H1 (cell line): ENCODE results near the gene RHOB.

Experiments used
- ATF3 ChIP-seq: IDR thresholded peaks from 2 replicates; pipeline ENCODE4 v1.6.1; 2011; ENCODE audit warnings: low read depth, mild to moderate bottlenecking, low read length; ENCODE audit not compliant: insufficient read depth
- CTCF ChIP-seq, 3 experiments: IDR thresholded peaks; 1 replicate in 2 of 3; 2 replicates in 1 of 3; pipeline versions ENCODE4 v1.5.1 to v1.6.1; 2011; ENCODE audit warnings: low read length in 3 of 3, mild to moderate bottlenecking in 3 of 3, inconsistent platforms in 2 of 3, low read depth in 1 of 3, moderate library complexity in 1 of 3; ENCODE audit not compliant: insufficient read depth in 1 of 3; ENCODE audit errors: control extremely low read depth in 1 of 3
- HDAC6 ChIP-seq: IDR thresholded peaks from one replicate; pipeline ENCODE4 v1.7.1; 2012; ENCODE audit warnings: low read depth, mild to moderate bottlenecking, inconsistent platforms, low read length, moderate library complexity
- POU5F1 ChIP-seq: IDR thresholded peaks from 2 replicates; pipeline ENCODE4 v1.6.1; 2011; ENCODE audit warnings: low read depth, mild to moderate bottlenecking, low read length, moderate library complexity

- TF ChIP-seq POU5F1 (no peak), ATF3 (no peak), CTCF (IDR thresholded peaks at IDR 0.05; ENCODE audit: control extremely low read depth in 1 of 3, insufficient read depth in 1 of 3, low read depth in 1 of 3, low read length in 3 of 3) (no peak), HDAC6 (no peak)
Observed at GRCh38 chr2:20430461-20431300, 16.2 kb upstream of the RHOB start.
